ENCODE results near the gene KCNA1. TPM values are rescaled to one million over a fixed set of nuclear protein-coding genes. Genes with fewer than 3 reads are reported as not detected.

The KCNA1 gene
- total RNA-seq, 4 donors from 2014 or later = not detected

DNA sequence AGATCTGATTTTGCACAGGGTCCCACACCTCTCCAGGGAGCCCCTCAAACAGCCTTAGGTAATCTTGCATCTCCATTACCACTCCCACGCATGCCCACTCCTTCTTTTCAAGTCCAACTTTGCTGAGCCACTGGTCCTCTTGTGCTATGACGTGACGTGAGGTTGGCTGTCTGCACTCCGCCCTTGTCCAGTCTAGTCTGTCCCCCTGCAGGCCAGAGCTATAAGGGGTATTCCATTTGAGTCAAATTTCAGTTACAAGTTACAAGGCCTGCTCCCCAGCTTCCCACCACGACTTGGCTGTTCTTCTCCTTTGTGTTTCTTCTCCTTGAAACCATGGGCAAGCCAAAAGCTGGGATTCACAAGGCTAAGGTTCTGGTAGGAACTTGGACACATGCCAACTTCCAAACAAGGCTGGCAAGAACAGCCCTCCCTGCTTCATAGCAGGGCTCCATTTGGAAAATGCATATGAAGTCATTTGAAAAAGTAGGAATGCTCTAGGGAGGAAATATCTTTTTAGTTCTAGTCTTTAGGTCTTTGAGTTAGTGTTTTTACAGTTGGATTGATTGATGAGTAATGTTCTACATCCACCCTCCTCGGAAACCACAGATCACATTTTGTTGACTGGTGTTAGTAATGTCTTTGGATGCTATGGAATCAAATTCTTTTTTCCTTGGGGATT is 49.1 kb downstream of the KCNA1 start:
- Histone ChIP-seq H3K36me3 (no peaks in the 10 kb centered on the region), H3K27me3 (peaks cover 0 to 96% (median 0%) of the 10 kb centered on the region in 4 donors), H3K27ac (no peak overlapping the region), H3K9me3 (no peaks in the 10 kb centered on the region), H3K4me3 (no peak overlapping the region), H3K4me1 (no peaks in the 10 kb centered on the region)
- TF ChIP-seq POLR2A (IDR thresholded peaks at IDR 0.05) = no peak
- TF ChIP-seq, protein P1, sequence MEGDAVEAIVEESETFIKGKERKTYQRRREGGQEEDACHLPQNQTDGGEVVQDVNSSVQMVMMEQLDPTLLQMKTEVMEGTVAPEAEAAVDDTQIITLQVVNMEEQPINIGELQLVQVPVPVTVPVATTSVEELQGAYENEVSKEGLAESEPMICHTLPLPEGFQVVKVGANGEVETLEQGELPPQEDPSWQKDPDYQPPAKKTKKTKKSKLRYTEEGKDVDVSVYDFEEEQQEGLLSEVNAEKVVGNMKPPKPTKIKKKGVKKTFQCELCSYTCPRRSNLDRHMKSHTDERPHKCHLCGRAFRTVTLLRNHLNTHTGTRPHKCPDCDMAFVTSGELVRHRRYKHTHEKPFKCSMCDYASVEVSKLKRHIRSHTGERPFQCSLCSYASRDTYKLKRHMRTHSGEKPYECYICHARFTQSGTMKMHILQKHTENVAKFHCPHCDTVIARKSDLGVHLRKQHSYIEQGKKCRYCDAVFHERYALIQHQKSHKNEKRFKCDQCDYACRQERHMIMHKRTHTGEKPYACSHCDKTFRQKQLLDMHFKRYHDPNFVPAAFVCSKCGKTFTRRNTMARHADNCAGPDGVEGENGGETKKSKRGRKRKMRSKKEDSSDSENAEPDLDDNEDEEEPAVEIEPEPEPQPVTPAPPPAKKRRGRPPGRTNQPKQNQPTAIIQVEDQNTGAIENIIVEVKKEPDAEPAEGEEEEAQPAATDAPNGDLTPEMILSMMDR (IDR thresholded peaks at IDR 0.05) = no peak
- intact Hi-C loops (cut with DNase I) = no loop called here
- WGBS, 2 donors = 63 to 76% methylated on average over 5 to 6 of the region's 6 CpGs
- DNase-seq = no peak

DNA sequence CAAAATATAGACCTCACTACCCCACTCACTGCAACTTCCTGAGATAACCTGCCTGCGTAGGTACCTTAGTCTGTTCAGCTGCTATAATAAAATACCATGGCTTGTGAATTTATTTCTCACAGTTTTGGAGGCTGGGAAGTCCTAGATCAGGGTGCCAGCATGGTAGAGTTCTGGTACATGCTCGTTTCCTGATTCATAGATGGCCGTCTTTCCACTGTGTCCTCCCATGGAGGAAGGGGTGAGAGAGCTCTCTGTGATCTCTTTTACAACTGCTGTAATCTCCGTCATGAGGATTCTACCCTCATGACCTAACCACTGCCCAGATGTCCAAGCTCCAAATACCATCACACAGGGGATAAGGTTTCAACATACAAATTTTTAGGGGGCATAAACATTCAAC is 49.7 kb downstream of the KCNA1 start:
- peaks cover 0 to 96% (median 0%) of the 10 kb centered on the region in 4 donors for H3K27me3 ChIP-seq
- intact Hi-C loops (cut with DNase I) = no loop called here

DNA sequence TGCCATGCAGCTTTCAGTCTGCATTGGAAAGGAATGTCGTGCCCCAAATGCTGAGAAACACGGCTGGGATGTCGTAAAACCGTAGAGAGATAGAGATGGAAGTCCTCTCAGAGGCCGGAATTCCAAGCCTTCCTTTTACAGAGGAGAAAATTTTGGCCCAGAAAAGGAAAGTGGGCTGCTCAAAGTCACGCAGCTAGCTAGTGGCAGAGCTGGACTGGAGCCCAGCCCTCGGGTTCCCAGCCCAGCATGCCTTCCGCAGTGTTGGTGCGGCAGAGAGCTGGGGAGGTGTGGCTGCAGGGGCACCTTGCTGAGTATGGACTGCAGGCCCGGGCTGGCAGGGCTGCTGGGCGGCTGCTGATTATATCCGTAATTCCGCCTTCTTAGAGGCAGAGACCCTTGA is 50.3 kb downstream of the KCNA1 start:
- Histone ChIP-seq H3K36me3 (no peaks in the 10 kb centered on the region), H3K9me3 (no peaks in the 10 kb centered on the region), H3K4me1 (no peaks in the 10 kb centered on the region), H3K27me3 (peaks cover 0 to 96% (median 0%) of the 10 kb centered on the region in 4 donors), H3K4me3 (no peak overlapping the region), H3K27ac (no peak overlapping the region)
- 60% methylated on average over 5 to 8 of the region's 13 CpGs for WGBS, 2 donors
- intact Hi-C loops (cut with DNase I) = no loop called here
- TF ChIP-seq, protein P1 (IDR thresholded peaks at IDR 0.05) = no peak
- TF ChIP-seq POLR2A (IDR thresholded peaks at IDR 0.05) = no peak
- DNase-seq = no peak

More for the DNA sequence above, 49.7 kb downstream of the KCNA1 start:
- Histone ChIP-seq H3K4me1 (no peaks in the 10 kb centered on the region), H3K4me3 (no peak overlapping the region), H3K27ac (no peak overlapping the region), H3K36me3 (no peaks in the 10 kb centered on the region), H3K9me3 (no peaks in the 10 kb centered on the region)
- no peak for DNase-seq
- TF ChIP-seq POLR2A (IDR thresholded peaks at IDR 0.05) = no peak
- TF ChIP-seq, protein P1 (IDR thresholded peaks at IDR 0.05) = no peak
- WGBS, 2 donors = 76 to 92% methylated on average over 3 to 4 of the region's 4 CpGs

DNA sequence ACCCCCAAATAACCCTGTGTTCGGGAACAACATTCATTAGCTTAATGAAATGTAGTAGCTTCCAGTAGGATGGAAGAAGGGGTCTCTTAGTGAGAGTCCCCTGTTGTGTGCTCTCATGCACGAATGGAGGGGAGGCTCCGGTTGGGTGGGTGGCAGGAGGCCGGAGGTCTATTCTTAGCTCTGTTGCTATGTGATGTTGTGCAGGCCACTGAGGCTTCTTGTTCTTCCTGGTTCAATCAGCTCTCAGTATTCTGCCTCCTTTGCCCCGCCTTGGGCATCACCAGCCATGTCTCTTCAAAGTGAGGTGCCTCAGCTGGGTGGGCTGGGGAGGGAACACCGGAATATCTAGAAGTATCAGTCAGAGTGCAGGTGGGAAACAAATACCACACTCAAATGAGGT is 50.8 kb downstream of the KCNA1 start:
- WGBS, 2 donors = 59 to 67% methylated on average over 1 to 6 of the region's 6 CpGs
- no peaks in the 10 kb centered on the region for H3K36me3 ChIP-seq
- intact Hi-C loops (cut with DNase I) = no loop called here
- TF ChIP-seq, protein P1 (IDR thresholded peaks at IDR 0.05) = no peak
- no peak for TF ChIP-seq POLR2A (IDR thresholded peaks at IDR 0.05)
- H3K9me3 ChIP-seq = no peaks in the 10 kb centered on the region
- H3K27me3 ChIP-seq = peaks cover 0 to 96% (median 0%) of the 10 kb centered on the region in 4 donors
- DNase-seq = no peak
- H3K4me1 ChIP-seq = no peaks in the 10 kb centered on the region
- no peak overlapping the region for H3K4me3 ChIP-seq
- H3K27ac ChIP-seq = no peak overlapping the region

DNA sequence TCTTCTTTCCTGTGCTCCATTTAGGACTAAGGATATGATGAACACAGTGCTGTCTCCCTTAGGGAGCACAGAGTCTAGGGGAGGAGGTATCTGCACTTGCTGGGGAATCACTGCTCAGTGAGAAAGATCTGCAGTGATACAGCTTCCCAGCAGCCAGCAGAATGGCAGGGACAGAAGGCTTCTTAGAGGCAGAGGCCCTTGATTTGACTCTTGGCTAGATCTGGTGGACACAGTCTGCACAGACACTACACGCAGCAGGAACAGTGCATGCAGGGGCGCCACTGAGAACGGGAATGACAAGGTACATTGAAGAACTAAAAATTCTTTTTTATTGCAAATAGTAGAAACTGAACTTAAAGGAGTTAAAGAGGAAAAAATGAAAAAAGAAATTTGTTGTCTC is 51.6 kb downstream of the KCNA1 start:
- 18 to 73% methylated on average over 2 to 3 of the region's 3 CpGs for WGBS, 2 donors
- TF ChIP-seq, protein P1 (IDR thresholded peaks at IDR 0.05) = no peak
- no peak for TF ChIP-seq POLR2A (IDR thresholded peaks at IDR 0.05)
- Histone ChIP-seq H3K36me3 (no peaks in the 10 kb centered on the region), H3K27me3 (peaks cover 0 to 93% (median 0%) of the 10 kb centered on the region in 4 donors), H3K4me1 (no peaks in the 10 kb centered on the region), H3K27ac (no peak overlapping the region), H3K4me3 (no peak overlapping the region), H3K9me3 (no peaks in the 10 kb centered on the region)
- no peak for DNase-seq
- intact Hi-C loops (cut with DNase I) = no loop called here
